Gastroesophageal sphincter (tissue), 3 donors: Measurements from ENCODE around the gene IL12B.

Experiments
- CTCF ChIP-seq, 4 experiments: fragments of 200-600 bp in 2 of 4; fragments of 450-650 bp in 2 of 4; sonication (generic) in 1 of 4; IDR thresholded peaks; one replicate each; pipeline ENCODE4 v1.5.1; 2017 to 2019; ENCODE audit warnings: antibody characterized with exemption in 4 of 4, mild to moderate bottlenecking in 2 of 4, moderate library complexity in 2 of 4
- EP300 ChIP-seq: sonication (generic); formaldehyde crosslinking; IDR thresholded peaks from one replicate; pipeline ENCODE4 v1.6.1; 2017; ENCODE audit warnings: antibody characterized with exemption, mild to moderate bottlenecking
- POLR2A ChIP-seq, 2 donors: fragments of 450-650 bp; IDR thresholded peaks; one replicate each; pipeline ENCODE4 v1.6.1; 2017; ENCODE audit warnings: antibody characterized with exemption in 2 of 2, mild to moderate bottlenecking in 2 of 2, moderate library complexity in 1 of 2
- POLR2AphosphoS5 ChIP-seq: sonication (generic); formaldehyde crosslinking; IDR thresholded peaks from one replicate; pipeline ENCODE4 v1.6.1; 2017; ENCODE audit warnings: antibody characterized with exemption

- TF ChIP-seq POLR2AphosphoS5 = no peak
- no peak for TF ChIP-seq CTCF (IDR thresholded peaks at IDR 0.05)
- TF ChIP-seq EP300 = no peak
- no peak for TF ChIP-seq POLR2A (IDR thresholded peaks at IDR 0.05)
Measured at GRCh38 chr5:159318448-159318847, 11.8 kb downstream of the IL12B start.
